Measurements from ENCODE around the gene TRAF2. TPM values are rescaled to one million over a fixed set of nuclear protein-coding genes. Genes with fewer than 3 reads are reported as not detected.

TRAF2 gene
- total RNA-seq, 1 experiment from 2014 or later, result 29.2 TPM

GRCh38 chr9:136854842-136855460 lies 31.4 kb upstream of the TRAF2 start:
- DNase-seq (ENCODE audit: low spot score), result no peak
- TF ChIP-seq, protein P1, sequence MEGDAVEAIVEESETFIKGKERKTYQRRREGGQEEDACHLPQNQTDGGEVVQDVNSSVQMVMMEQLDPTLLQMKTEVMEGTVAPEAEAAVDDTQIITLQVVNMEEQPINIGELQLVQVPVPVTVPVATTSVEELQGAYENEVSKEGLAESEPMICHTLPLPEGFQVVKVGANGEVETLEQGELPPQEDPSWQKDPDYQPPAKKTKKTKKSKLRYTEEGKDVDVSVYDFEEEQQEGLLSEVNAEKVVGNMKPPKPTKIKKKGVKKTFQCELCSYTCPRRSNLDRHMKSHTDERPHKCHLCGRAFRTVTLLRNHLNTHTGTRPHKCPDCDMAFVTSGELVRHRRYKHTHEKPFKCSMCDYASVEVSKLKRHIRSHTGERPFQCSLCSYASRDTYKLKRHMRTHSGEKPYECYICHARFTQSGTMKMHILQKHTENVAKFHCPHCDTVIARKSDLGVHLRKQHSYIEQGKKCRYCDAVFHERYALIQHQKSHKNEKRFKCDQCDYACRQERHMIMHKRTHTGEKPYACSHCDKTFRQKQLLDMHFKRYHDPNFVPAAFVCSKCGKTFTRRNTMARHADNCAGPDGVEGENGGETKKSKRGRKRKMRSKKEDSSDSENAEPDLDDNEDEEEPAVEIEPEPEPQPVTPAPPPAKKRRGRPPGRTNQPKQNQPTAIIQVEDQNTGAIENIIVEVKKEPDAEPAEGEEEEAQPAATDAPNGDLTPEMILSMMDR (conservative IDR thresholded peaks at IDR 0.05; ENCODE audit: low read depth, low read length), result no peak
- TF ChIP-seq EZH2 (IDR thresholded peaks at IDR 0.05; ENCODE audit: borderline replicate concordance, low read depth, low read length, poor library complexity, severe bottlenecking), result no peak
- BruUV-seq (replicated peaks), result no TSS peak

GRCh38 chr9:136855461-136856078 lies 30.7 kb upstream of the TRAF2 start:
- BruUV-seq (replicated peaks), result no TSS peak
- H3K27me3 ChIP-seq (replicated peaks; ENCODE audit: insufficient read depth, low read depth, low read length, poor library complexity), result no peaks in the 10 kb centered on the region

More at GRCh38 chr9:136854842-136855460, 31.4 kb upstream of the TRAF2 start:
- H3K4me3 ChIP-seq (ENCODE audit: low read depth, low read length, poor library complexity, severe bottlenecking), result no peak overlapping the region
- H3K4me1 ChIP-seq (ENCODE audit: insufficient read depth, low read length, poor library complexity, severe bottlenecking), result peaks cover 5% of the 10 kb centered on the region
- ChIA-PET POLR2A (ENCODE audit: low non-redundant PET) (no interaction called here), CTCF (no interaction called here)
- intact Hi-C loops (cut with micrococcal nuclease; ENCODE audit: unreplicated experiment), result no loop called here
- no peaks in the 10 kb centered on the region for H3K27me3 ChIP-seq (replicated peaks; ENCODE audit: insufficient read depth, low read depth, low read length, poor library complexity)
- H3K36me3 ChIP-seq (ENCODE audit: insufficient read depth, low read length, poor library complexity, severe bottlenecking), result no peaks in the 10 kb centered on the region
- no peak overlapping the region for H3K27ac ChIP-seq (ENCODE audit: low read depth, low read length, poor library complexity, severe bottlenecking)
- no peaks in the 10 kb centered on the region for H3K9me3 ChIP-seq (ENCODE audit: low read depth, low read length, poor library complexity, severe bottlenecking)

GRCh38 chr9:136856079-136856476 lies 30.2 kb upstream of the TRAF2 start:
- no peaks in the 10 kb centered on the region for H3K27me3 ChIP-seq (replicated peaks; ENCODE audit: insufficient read depth, low read depth, low read length, poor library complexity)
- H3K9me3 ChIP-seq (ENCODE audit: low read depth, low read length, poor library complexity, severe bottlenecking), result no peaks in the 10 kb centered on the region
- CTCF ChIA-PET, result no interaction called here
- no TSS peak for BruUV-seq (replicated peaks)
- intact Hi-C loops (cut with micrococcal nuclease; ENCODE audit: unreplicated experiment), result no loop called here
- no peaks in the 10 kb centered on the region for H3K4me1 ChIP-seq (ENCODE audit: insufficient read depth, low read length, poor library complexity, severe bottlenecking)
- H3K4me3 ChIP-seq (ENCODE audit: low read depth, low read length, poor library complexity, severe bottlenecking), result no peak overlapping the region
- DNase-seq (ENCODE audit: low spot score), result no peak
- POLR2A ChIA-PET (ENCODE audit: low non-redundant PET), result interaction anchor here (0.5 kb wide), 1 partner anchor 9 kb away, joined by 8 read pairs; no protein-coding TSS in a partner anchor
- TF ChIP-seq EZH2 (IDR thresholded peaks at IDR 0.05; ENCODE audit: borderline replicate concordance, low read depth, low read length, poor library complexity, severe bottlenecking), result no peak
- TF ChIP-seq, protein P1 (conservative IDR thresholded peaks at IDR 0.05; ENCODE audit: low read depth, low read length), result no peak
- no peak overlapping the region for H3K27ac ChIP-seq (ENCODE audit: low read depth, low read length, poor library complexity, severe bottlenecking)
- H3K36me3 ChIP-seq (ENCODE audit: insufficient read depth, low read length, poor library complexity, severe bottlenecking), result peaks cover 7% of the 10 kb centered on the region

More at GRCh38 chr9:136855461-136856078, 30.7 kb upstream of the TRAF2 start:
- CTCF ChIA-PET, result no interaction called here
- Histone ChIP-seq H3K27ac (ENCODE audit: low read depth, low read length, poor library complexity, severe bottlenecking) (no peak overlapping the region), H3K4me1 (ENCODE audit: insufficient read depth, low read length, poor library complexity, severe bottlenecking) (no peaks in the 10 kb centered on the region), H3K4me3 (ENCODE audit: low read depth, low read length, poor library complexity, severe bottlenecking) (no peak overlapping the region), H3K9me3 (ENCODE audit: low read depth, low read length, poor library complexity, severe bottlenecking) (no peaks in the 10 kb centered on the region), H3K36me3 (ENCODE audit: insufficient read depth, low read length, poor library complexity, severe bottlenecking) (peaks cover 2% of the 10 kb centered on the region)
- POLR2A ChIA-PET (ENCODE audit: low non-redundant PET), result no interaction called here
- intact Hi-C loops (cut with micrococcal nuclease; ENCODE audit: unreplicated experiment), result no loop called here
- DNase-seq (ENCODE audit: low spot score), result no peak
- TF ChIP-seq, protein P1 (conservative IDR thresholded peaks at IDR 0.05; ENCODE audit: low read depth, low read length), result no peak
- TF ChIP-seq EZH2 (IDR thresholded peaks at IDR 0.05; ENCODE audit: borderline replicate concordance, low read depth, low read length, poor library complexity, severe bottlenecking), result no peak
